ENCODE results near the gene MAML3. TPM values are rescaled to one million over a fixed set of nuclear protein-coding genes. Genes with fewer than 3 reads are reported as not detected.

The MAML3 gene
- polyA plus RNA-seq, 1 donor (not counting 4 experiments of a cell fraction or from before 2014, with no cell fraction given), result 0.68 TPM

GRCh38 chr4:139823345-139823744 is 330.6 kb downstream of the MAML3 start:
- Histone ChIP-seq H3K9me3 (ENCODE audit: control insufficient read depth, low read depth, low read length) (no peaks in the 10 kb centered on the region), H4K20me1 (ENCODE audit: control insufficient read depth, extremely low read depth, insufficient read depth, low read length) (no peaks in the 10 kb centered on the region), H3K9me1 (ENCODE audit: control insufficient read depth, extremely low read depth, insufficient read depth, low read length) (no peaks in the 10 kb centered on the region), H3K4me1 (ENCODE audit: control insufficient read depth, extremely low read depth, insufficient read depth, low read length) (no peaks in the 10 kb centered on the region), H3K9ac (ENCODE audit: control insufficient read depth, extremely low read depth, insufficient read depth, low read length) (no peak overlapping the region), H3K27ac (ENCODE audit: control insufficient read depth, insufficient read depth, low read length) (no peak overlapping the region), H3K27me3 (ENCODE audit: control insufficient read depth, extremely low read depth, insufficient read depth, low read length) (no peaks in the 10 kb centered on the region), H3K4me3 (ENCODE audit: control insufficient read depth in 2 of 3, extremely low read depth in 1 of 3, insufficient read depth in 2 of 3, low read depth in 1 of 3, low read length in 3 of 3) (no peak overlapping the region), H3K36me3 (ENCODE audit: control insufficient read depth in 2 of 2, extremely low read depth in 1 of 2, insufficient read depth in 2 of 2, low read length in 2 of 2) (no peaks in the 10 kb centered on the region), H3K4me2 (ENCODE audit: control insufficient read depth, extremely low read depth, insufficient read depth, low read depth, low read length) (no peak overlapping the region), H2AFZ (ENCODE audit: control insufficient read depth, low read length) (no peak overlapping the region), H3K79me2 (ENCODE audit: control insufficient read depth, insufficient read depth, low read length) (no peaks in the 10 kb centered on the region)
- TF ChIP-seq EZH2 (IDR thresholded peaks at IDR 0.05; ENCODE audit: low read length), result no peak
- DNase-seq (ENCODE audit: low read depth, low spot score), result no peak
- FAIRE-seq, result no peak
- dilution Hi-C loops (cut with MboI; ENCODE audit: extremely low pct_ligation_motif_present, low sequenced_read_pairs), result no loop called here

- no peaks in the 10 kb centered on the region for H4K20me1 ChIP-seq (ENCODE audit: control insufficient read depth, extremely low read depth, insufficient read depth, low read length)
- no peaks in the 10 kb centered on the region for H3K36me3 ChIP-seq (ENCODE audit: control insufficient read depth in 2 of 2, extremely low read depth in 1 of 2, insufficient read depth in 2 of 2, low read length in 2 of 2)
- no peaks in the 10 kb centered on the region for H3K9me3 ChIP-seq (ENCODE audit: control insufficient read depth, low read depth, low read length)
- peaks cover 6% of the 10 kb centered on the region for H3K4me1 ChIP-seq (ENCODE audit: control insufficient read depth, extremely low read depth, insufficient read depth, low read length)
- TF ChIP-seq EZH2 (IDR thresholded peaks at IDR 0.05; ENCODE audit: low read length) (no peak), CTCF (optimal IDR thresholded peaks at IDR 0.05 in 1 of 3, IDR thresholded peaks at IDR 0.05 in 1 of 3, conservative IDR thresholded peaks at IDR 0.05 in 1 of 3; ENCODE audit: extremely low read depth in 1 of 3, insufficient read depth in 2 of 3, low read length in 3 of 3) (no peak)
- H3K27ac ChIP-seq (ENCODE audit: control insufficient read depth, insufficient read depth, low read length), result no peak overlapping the region
- H3K9ac ChIP-seq (ENCODE audit: control insufficient read depth, extremely low read depth, insufficient read depth, low read length), result no peak overlapping the region
- H3K9me1 ChIP-seq (ENCODE audit: control insufficient read depth, extremely low read depth, insufficient read depth, low read length), result no peaks in the 10 kb centered on the region
- dilution Hi-C loops (cut with MboI; ENCODE audit: extremely low pct_ligation_motif_present, low sequenced_read_pairs), result no loop called here
- H3K4me3 ChIP-seq (ENCODE audit: control insufficient read depth in 2 of 3, extremely low read depth in 1 of 3, insufficient read depth in 2 of 3, low read depth in 1 of 3, low read length in 3 of 3), result no peak overlapping the region
- H3K79me2 ChIP-seq (ENCODE audit: control insufficient read depth, insufficient read depth, low read length), result no peaks in the 10 kb centered on the region
- DNase-seq (ENCODE audit: low read depth, low spot score) (no peak), FAIRE-seq (no peak)
- H3K27me3 ChIP-seq (ENCODE audit: control insufficient read depth, extremely low read depth, insufficient read depth, low read length), result no peaks in the 10 kb centered on the region
- H3K4me2 ChIP-seq (ENCODE audit: control insufficient read depth, extremely low read depth, insufficient read depth, low read depth, low read length), result no peak overlapping the region
- no peak overlapping the region for H2AFZ ChIP-seq (ENCODE audit: control insufficient read depth, low read length)
Measured at GRCh38 chr4:139822391-139822790, 331.6 kb downstream of the MAML3 start.

GRCh38 chr4:139819082-139819481 is 334.9 kb downstream of the MAML3 start:
- no peak for TF ChIP-seq CTCF (optimal IDR thresholded peaks at IDR 0.05 in 1 of 3, IDR thresholded peaks at IDR 0.05 in 1 of 3, conservative IDR thresholded peaks at IDR 0.05 in 1 of 3; ENCODE audit: extremely low read depth in 1 of 3, insufficient read depth in 2 of 3, low read length in 3 of 3)
- TF ChIP-seq EZH2 (IDR thresholded peaks at IDR 0.05; ENCODE audit: low read length), result no peak
- Histone ChIP-seq H3K27ac (ENCODE audit: control insufficient read depth, insufficient read depth, low read length) (no peak overlapping the region), H4K20me1 (ENCODE audit: control insufficient read depth, extremely low read depth, insufficient read depth, low read length) (no peaks in the 10 kb centered on the region), H3K9ac (ENCODE audit: control insufficient read depth, extremely low read depth, insufficient read depth, low read length) (no peak overlapping the region), H2AFZ (ENCODE audit: control insufficient read depth, low read length) (no peak overlapping the region), H3K9me1 (ENCODE audit: control insufficient read depth, extremely low read depth, insufficient read depth, low read length) (no peaks in the 10 kb centered on the region), H3K4me1 (ENCODE audit: control insufficient read depth, extremely low read depth, insufficient read depth, low read length) (peaks cover 23% of the 10 kb centered on the region), H3K4me3 (ENCODE audit: control insufficient read depth in 2 of 3, extremely low read depth in 1 of 3, insufficient read depth in 2 of 3, low read depth in 1 of 3, low read length in 3 of 3) (no peak overlapping the region), H3K27me3 (ENCODE audit: control insufficient read depth, extremely low read depth, insufficient read depth, low read length) (no peaks in the 10 kb centered on the region), H3K36me3 (ENCODE audit: control insufficient read depth in 2 of 2, extremely low read depth in 1 of 2, insufficient read depth in 2 of 2, low read length in 2 of 2) (no peaks in the 10 kb centered on the region), H3K4me2 (ENCODE audit: control insufficient read depth, extremely low read depth, insufficient read depth, low read depth, low read length) (no peak overlapping the region), H3K9me3 (ENCODE audit: control insufficient read depth, low read depth, low read length) (no peaks in the 10 kb centered on the region), H3K79me2 (ENCODE audit: control insufficient read depth, insufficient read depth, low read length) (no peaks in the 10 kb centered on the region)
- FAIRE-seq, result no peak
- dilution Hi-C loops (cut with MboI; ENCODE audit: extremely low pct_ligation_motif_present, low sequenced_read_pairs), result no loop called here
- DNase-seq (ENCODE audit: low read depth, low spot score), result no peak
